A204.1 (cell line): ENCODE results near the gene BCAN.

Experiments
- FAIRE-seq: peaks from 2 replicates; lab custom pipeline; 2012; peaks lifted over from hg19 to GRCh38; lab: Jason Lieb, UNC

BCAN gene

GRCh38 chr1:156700736-156701531 is 59.0 kb downstream of the BCAN start:
- FAIRE-seq: no peak

- no peak for FAIRE-seq
Measured at GRCh38 chr1:156703336-156703735, 61.4 kb downstream of the BCAN start.

- no peak for FAIRE-seq
Measured at GRCh38 chr1:156703741-156704140, 61.8 kb downstream of the BCAN start.

- FAIRE-seq: no peak
Measured at GRCh38 chr1:156704166-156704711, 62.3 kb downstream of the BCAN start.

GRCh38 chr1:156704930-156705320 is 63.0 kb downstream of the BCAN start:
- FAIRE-seq: no peak

GRCh38 chr1:156705321-156705917 is 63.5 kb downstream of the BCAN start, which contains the start of gene CRABP2:
CRABP2 (minus strand) TSS chr1:156705583; CDS start chr1:156705446, 137 bp downstream.
- no peak for FAIRE-seq

GRCh38 chr1:156705918-156706656 is 64.2 kb downstream of the BCAN start:
- no peak for FAIRE-seq

- no peak for FAIRE-seq
Measured at GRCh38 chr1:156706657-156707416, 64.9 kb downstream of the BCAN start.

- no peak for FAIRE-seq
Measured at GRCh38 chr1:156707417-156708217, 65.7 kb downstream of the BCAN start.

GRCh38 chr1:156708218-156708661 is 66.3 kb downstream of the BCAN start:
- no peak for FAIRE-seq

GRCh38 chr1:156709031-156709430 is 67.1 kb downstream of the BCAN start:
- FAIRE-seq: no peak
